Measurements from ENCODE around the gene PROKR1.
"Not testable (repeated sequence)": the region's sequence is repeated elsewhere in the genome, so short reads cannot be mapped to it uniquely, and the experiment has no call there.

DNA sequence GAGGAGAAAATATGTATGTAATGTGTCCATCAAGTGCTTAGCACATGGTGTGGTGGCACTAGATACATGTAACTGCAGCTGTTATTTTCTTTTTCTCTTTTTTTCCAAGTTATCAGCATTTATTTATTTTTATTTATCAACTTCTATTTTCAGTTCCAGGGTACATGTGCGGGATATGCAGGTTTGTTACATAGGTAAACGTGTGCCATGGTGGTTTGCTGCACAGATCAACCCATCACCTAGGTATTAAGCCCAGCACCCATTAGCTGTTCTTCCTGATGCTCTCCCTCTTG, 47.9 kb upstream of the PROKR1 start:
- TF ChIP-seq, protein P1, sequence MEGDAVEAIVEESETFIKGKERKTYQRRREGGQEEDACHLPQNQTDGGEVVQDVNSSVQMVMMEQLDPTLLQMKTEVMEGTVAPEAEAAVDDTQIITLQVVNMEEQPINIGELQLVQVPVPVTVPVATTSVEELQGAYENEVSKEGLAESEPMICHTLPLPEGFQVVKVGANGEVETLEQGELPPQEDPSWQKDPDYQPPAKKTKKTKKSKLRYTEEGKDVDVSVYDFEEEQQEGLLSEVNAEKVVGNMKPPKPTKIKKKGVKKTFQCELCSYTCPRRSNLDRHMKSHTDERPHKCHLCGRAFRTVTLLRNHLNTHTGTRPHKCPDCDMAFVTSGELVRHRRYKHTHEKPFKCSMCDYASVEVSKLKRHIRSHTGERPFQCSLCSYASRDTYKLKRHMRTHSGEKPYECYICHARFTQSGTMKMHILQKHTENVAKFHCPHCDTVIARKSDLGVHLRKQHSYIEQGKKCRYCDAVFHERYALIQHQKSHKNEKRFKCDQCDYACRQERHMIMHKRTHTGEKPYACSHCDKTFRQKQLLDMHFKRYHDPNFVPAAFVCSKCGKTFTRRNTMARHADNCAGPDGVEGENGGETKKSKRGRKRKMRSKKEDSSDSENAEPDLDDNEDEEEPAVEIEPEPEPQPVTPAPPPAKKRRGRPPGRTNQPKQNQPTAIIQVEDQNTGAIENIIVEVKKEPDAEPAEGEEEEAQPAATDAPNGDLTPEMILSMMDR (IDR thresholded peaks at IDR 0.05), result not testable (repeated sequence)
- TF ChIP-seq, protein P2, sequence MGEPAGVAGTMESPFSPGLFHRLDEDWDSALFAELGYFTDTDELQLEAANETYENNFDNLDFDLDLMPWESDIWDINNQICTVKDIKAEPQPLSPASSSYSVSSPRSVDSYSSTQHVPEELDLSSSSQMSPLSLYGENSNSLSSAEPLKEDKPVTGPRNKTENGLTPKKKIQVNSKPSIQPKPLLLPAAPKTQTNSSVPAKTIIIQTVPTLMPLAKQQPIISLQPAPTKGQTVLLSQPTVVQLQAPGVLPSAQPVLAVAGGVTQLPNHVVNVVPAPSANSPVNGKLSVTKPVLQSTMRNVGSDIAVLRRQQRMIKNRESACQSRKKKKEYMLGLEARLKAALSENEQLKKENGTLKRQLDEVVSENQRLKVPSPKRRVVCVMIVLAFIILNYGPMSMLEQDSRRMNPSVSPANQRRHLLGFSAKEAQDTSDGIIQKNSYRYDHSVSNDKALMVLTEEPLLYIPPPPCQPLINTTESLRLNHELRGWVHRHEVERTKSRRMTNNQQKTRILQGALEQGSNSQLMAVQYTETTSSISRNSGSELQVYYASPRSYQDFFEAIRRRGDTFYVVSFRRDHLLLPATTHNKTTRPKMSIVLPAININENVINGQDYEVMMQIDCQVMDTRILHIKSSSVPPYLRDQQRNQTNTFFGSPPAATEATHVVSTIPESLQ (CRISPR knock-in tag; IDR thresholded peaks at IDR 0.05), result not testable (repeated sequence)
- not testable (repeated sequence) for TF ChIP-seq TEAD4 (CRISPR knock-in tag; IDR thresholded peaks at IDR 0.05); CREB1 (CRISPR knock-in tag; IDR thresholded peaks at IDR 0.05); NR2C2 (CRISPR knock-in tag; IDR thresholded peaks at IDR 0.05); ATF2 (CRISPR knock-in tag; IDR thresholded peaks at IDR 0.05; ENCODE audit: borderline replicate concordance, low read depth); ZNF138 (CRISPR knock-in tag; conservative IDR thresholded peaks at IDR 0.05); ZNF425 (CRISPR knock-in tag; conservative IDR thresholded peaks at IDR 0.05); SP1 (CRISPR knock-in tag; conservative IDR thresholded peaks at IDR 0.05); PRDM15 (CRISPR knock-in tag; IDR thresholded peaks at IDR 0.05); IRF2 (CRISPR knock-in tag; IDR thresholded peaks at IDR 0.05; ENCODE audit: borderline replicate concordance, low read depth); JUN (CRISPR knock-in tag; IDR thresholded peaks at IDR 0.05)
- TF ChIP-seq, protein P3, sequence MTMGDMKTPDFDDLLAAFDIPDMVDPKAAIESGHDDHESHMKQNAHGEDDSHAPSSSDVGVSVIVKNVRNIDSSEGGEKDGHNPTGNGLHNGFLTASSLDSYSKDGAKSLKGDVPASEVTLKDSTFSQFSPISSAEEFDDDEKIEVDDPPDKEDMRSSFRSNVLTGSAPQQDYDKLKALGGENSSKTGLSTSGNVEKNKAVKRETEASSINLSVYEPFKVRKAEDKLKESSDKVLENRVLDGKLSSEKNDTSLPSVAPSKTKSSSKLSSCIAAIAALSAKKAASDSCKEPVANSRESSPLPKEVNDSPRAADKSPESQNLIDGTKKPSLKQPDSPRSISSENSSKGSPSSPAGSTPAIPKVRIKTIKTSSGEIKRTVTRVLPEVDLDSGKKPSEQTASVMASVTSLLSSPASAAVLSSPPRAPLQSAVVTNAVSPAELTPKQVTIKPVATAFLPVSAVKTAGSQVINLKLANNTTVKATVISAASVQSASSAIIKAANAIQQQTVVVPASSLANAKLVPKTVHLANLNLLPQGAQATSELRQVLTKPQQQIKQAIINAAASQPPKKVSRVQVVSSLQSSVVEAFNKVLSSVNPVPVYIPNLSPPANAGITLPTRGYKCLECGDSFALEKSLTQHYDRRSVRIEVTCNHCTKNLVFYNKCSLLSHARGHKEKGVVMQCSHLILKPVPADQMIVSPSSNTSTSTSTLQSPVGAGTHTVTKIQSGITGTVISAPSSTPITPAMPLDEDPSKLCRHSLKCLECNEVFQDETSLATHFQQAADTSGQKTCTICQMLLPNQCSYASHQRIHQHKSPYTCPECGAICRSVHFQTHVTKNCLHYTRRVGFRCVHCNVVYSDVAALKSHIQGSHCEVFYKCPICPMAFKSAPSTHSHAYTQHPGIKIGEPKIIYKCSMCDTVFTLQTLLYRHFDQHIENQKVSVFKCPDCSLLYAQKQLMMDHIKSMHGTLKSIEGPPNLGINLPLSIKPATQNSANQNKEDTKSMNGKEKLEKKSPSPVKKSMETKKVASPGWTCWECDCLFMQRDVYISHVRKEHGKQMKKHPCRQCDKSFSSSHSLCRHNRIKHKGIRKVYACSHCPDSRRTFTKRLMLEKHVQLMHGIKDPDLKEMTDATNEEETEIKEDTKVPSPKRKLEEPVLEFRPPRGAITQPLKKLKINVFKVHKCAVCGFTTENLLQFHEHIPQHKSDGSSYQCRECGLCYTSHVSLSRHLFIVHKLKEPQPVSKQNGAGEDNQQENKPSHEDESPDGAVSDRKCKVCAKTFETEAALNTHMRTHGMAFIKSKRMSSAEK (CRISPR knock-in tag; IDR thresholded peaks at IDR 0.05; ENCODE audit: borderline replicate concordance), result not testable (repeated sequence)

All from WTC11 (cell line).